ENCODE measurements around the gene CDCP1.
"Not testable (repeated sequence)": the region's sequence is repeated elsewhere in the genome, so short reads cannot be mapped to it uniquely, and the experiment has no call there.

Gene CDCP1

GRCh38 chr3:45171283-45171682 lies 25.1 kb upstream of the CDCP1 start:
- no peak for DNase-seq (ENCODE audit: low spot score)

- no peak for DNase-seq (ENCODE audit: low spot score)
These were observed 23.9 kb upstream of the CDCP1 start for GRCh38 chr3:45170096-45170495.

GRCh38 chr3:45169125-45169904 lies 23.1 kb upstream of the CDCP1 start:
- no peak for DNase-seq (ENCODE audit: low spot score)

GRCh38 chr3:45168451-45168850 lies 22.3 kb upstream of the CDCP1 start:
- DNase-seq (ENCODE audit: low spot score), result no peak

- peak; percentile 98 for DNase-seq (ENCODE audit: low spot score)
These were observed 21.1 kb upstream of the CDCP1 start for GRCh38 chr3:45167011-45167911.

GRCh38 chr3:45166321-45166879 lies 20.2 kb upstream of the CDCP1 start:
- DNase-seq (ENCODE audit: low spot score), result no peak

GRCh38 chr3:45165497-45166283 lies 19.5 kb upstream of the CDCP1 start:
- peak; percentile 64 for DNase-seq (ENCODE audit: low spot score)

- no peak for DNase-seq (ENCODE audit: low spot score)
These were observed 17.9 kb upstream of the CDCP1 start for GRCh38 chr3:45164056-45164455.

GRCh38 chr3:45163481-45163880 lies 17.3 kb upstream of the CDCP1 start:
- no peak for DNase-seq (ENCODE audit: low spot score)

GRCh38 chr3:45154641-45155147 lies 8.5 kb upstream of the CDCP1 start:
- no peak for DNase-seq (ENCODE audit: low spot score)

DNA sequence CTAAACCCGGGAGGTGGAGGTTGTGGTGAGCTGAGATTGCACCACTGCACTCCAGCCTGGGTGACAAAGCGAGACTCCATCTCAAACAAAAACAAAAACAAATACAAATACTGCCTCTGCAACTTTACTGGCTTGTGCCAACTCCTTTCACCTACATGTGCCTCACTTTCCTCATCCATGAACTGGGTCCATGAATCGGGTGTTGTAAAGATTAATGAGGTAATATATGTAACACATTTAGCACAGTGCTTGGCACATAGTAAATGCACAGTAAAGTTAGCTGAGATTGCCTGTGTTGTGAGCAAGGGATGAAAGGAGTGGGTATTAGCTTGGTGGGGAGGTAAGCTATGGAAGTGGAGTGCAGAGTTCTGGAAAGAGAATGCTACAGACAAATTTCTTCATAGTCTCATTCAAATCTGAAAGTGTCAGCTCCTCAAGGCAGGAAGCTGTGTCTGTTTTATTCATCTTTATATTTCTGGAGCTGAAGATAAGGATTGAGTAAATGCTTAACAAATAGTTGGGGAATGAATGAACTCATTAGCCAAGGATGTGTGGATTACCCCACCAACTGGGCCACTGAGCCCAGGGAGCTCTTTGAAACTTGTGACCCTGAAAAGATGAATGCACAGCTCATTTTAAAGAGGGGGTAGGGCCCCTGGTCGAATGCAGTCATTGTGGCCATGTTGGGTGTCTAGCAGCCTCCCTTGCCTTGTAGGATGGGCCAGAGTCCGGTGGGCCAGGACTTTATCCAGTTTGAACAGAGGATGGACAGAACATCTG lies 7.7 kb upstream of the CDCP1 start:
- no peak for DNase-seq (ENCODE audit: low spot score)

DNA sequence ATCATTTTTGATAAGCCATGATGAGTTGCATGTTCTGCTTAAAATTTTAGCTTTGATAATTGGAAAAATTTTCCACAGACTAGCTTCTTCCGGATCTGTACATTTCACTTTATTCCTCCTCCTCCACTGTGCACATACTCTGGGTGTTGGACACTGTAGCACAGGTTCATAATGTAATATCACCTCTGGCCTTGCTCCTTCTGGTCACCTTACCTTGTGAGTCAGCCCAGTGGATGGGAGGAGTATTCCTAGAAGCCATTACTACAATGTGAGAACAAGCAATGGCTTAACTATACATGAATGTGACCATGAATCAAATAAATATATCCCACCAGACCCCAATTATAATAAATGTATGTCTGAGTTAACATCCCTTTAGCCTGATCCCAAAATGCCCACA lies 6.1 kb upstream of the CDCP1 start:
- no peak for DNase-seq (ENCODE audit: low spot score)

- no peak for DNase-seq (ENCODE audit: low spot score)
These were observed 4.9 kb upstream of the CDCP1 start for GRCh38 chr3:45151100-45151499.

DNA sequence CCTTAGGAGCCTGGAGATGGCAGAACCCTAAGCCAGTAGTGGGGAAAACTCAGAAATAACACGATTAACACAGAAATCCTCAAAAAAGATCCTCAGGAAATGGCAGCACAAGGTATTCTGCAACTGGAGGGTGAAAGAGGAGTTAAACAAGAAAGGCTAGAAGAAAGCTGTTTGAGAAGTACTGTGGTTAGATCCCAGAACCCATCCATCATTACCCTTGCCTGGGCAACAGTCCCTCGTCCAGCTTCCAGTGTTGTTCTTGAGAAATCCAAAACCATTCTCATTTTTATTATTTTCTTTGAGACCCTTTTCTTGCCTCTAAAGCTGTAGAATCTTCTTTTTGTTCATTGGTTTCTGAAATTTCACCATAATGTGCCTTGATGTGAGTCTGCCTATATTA lies 2.7 kb upstream of the CDCP1 start:
- DNase-seq (ENCODE audit: low spot score), result no peak

DNA sequence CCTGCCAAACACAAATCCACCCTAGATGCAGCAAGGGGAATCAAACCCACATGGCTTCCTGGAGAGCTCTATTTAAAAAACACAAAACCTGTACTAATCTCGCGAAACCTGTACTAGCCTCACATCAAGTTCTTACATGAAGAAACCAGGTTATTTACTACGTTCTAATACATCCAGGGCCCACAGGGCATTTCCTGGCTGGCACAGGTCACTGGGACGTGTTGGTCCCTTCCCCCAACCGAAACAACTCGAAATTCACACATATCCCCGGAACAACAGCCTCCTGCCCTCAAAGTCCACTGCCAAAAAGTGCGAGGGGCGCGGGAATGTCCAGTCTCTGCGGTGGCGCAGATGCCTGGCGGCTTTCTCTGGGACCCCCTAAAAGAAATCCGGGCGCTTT lies 955 bp downstream of the CDCP1 start:
- DNase-seq (ENCODE audit: low spot score), result no peak

GRCh38 chr3:45143673-45144671 lies 2.2 kb downstream of the CDCP1 start:
- DNase-seq (ENCODE audit: low spot score), result no peak

DNA sequence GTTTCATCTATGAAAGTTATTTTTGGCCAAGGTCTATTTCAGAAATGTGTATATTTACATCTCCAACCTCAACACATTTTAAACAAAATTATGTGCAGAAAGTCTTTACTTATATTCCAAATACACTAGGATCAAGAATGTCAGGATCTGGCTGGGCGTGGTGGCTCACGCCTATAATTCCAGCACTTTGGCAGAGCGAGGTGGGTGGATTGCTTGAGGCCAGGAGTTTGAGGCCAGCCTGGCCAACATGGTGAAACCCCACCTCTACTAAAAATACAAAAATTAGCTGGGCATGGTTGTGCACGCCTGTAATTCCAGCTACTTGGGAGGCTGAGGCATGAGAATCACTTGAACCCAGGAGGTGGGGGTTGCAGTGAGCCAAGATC lies 5.4 kb downstream of the CDCP1 start:
- not testable (repeated sequence) for DNase-seq (ENCODE audit: low spot score)

GRCh38 chr3:45140141-45140769 lies 5.9 kb downstream of the CDCP1 start:
- DNase-seq (ENCODE audit: low spot score), result peak; percentile 76

GRCh38 chr3:45139372-45140140 lies 6.6 kb downstream of the CDCP1 start:
- no peak for DNase-seq (ENCODE audit: low spot score)

Measured in kidney capillary endothelial cell (primary cell).